Astrocyte (in vitro differentiated cells and primary cell): Measurements from ENCODE around the gene VEGFB. TPM values are rescaled to one million over a fixed set of nuclear protein-coding genes. Genes with fewer than 3 reads are reported as not detected.

Experiments used
- DNase-seq: peaks from one replicate; pipeline ENCODE4 v3.0.0-alpha.2; 2010; ENCODE audit warnings: low read depth
- FAIRE-seq: peaks from 2 replicates; lab custom pipeline; 2011; peaks lifted over from hg19 to GRCh38; lab: Jason Lieb, UNC
- H2AFZ ChIP-seq: 2 replicates; pipeline ENCODE4 v1.6.0; 2012; ENCODE audit warnings: low read depth, low read length, inconsistent platforms
- H3K27ac ChIP-seq: 2 replicates; pipeline ENCODE4 v1.5.1; 2011; ENCODE audit warnings: low read depth, low read length, inconsistent platforms
- H3K27me3 ChIP-seq: 2 replicates; pipeline ENCODE4 v1.6.0; 2011; ENCODE audit warnings: low read length, inconsistent platforms; ENCODE audit not compliant: insufficient read depth
- H3K36me3 ChIP-seq: 2 replicates; pipeline ENCODE4 v1.5.1; 2011; ENCODE audit warnings: low read length, inconsistent platforms; ENCODE audit not compliant: insufficient read depth
- H3K4me1 ChIP-seq: 2 replicates; pipeline ENCODE4 v1.5.1; 2011; ENCODE audit warnings: low read length, inconsistent platforms; ENCODE audit not compliant: insufficient read depth
- H3K4me2 ChIP-seq: 2 replicates; pipeline ENCODE4 v1.6.0; 2012; ENCODE audit warnings: low read length, inconsistent platforms
- H3K4me3 ChIP-seq: 2 replicates; pipeline ENCODE4 v1.5.1; 2011; ENCODE audit warnings: low read depth, mild to moderate bottlenecking, low read length, inconsistent platforms; ENCODE audit not compliant: insufficient read depth
- H3K79me2 ChIP-seq: 2 replicates; pipeline ENCODE4 v1.6.0; 2012; ENCODE audit warnings: mild to moderate bottlenecking, low read length, inconsistent platforms; ENCODE audit not compliant: insufficient read depth
- H3K9ac ChIP-seq: 2 replicates; pipeline ENCODE4 v1.6.0; 2012; ENCODE audit warnings: mild to moderate bottlenecking, low read length, inconsistent platforms
- H3K9me3 ChIP-seq: 2 replicates; pipeline ENCODE4 v1.5.1; 2012; ENCODE audit warnings: low read depth, mild to moderate bottlenecking, low read length, inconsistent platforms; ENCODE audit not compliant: insufficient read depth
- H4K20me1 ChIP-seq: 2 replicates; pipeline ENCODE4 v1.6.0; 2012; ENCODE audit warnings: low read length, inconsistent platforms; ENCODE audit not compliant: insufficient read depth
- H3K27ac Mint-ChIP-seq: one replicate; pipeline ENCODE4 v1.8.0; 2021; ENCODE audit warnings: mild to moderate bottlenecking, mixed read lengths; ENCODE audit not compliant: unreplicated experiment
- H3K27me3 Mint-ChIP-seq: one replicate; pipeline ENCODE4 v1.8.0; 2021; ENCODE audit warnings: low read depth, mixed read lengths; ENCODE audit not compliant: unreplicated experiment
- H3K36me3 Mint-ChIP-seq: one replicate; pipeline ENCODE4 v1.8.0; 2021; ENCODE audit warnings: low read depth, mixed read lengths; ENCODE audit not compliant: unreplicated experiment
- H3K4me1 Mint-ChIP-seq: one replicate; pipeline ENCODE4 v1.8.0; 2021; ENCODE audit warnings: low read depth, mixed read lengths; ENCODE audit not compliant: unreplicated experiment
- H3K4me3 Mint-ChIP-seq: one replicate; pipeline ENCODE4 v1.8.0; 2021; ENCODE audit warnings: mild to moderate bottlenecking, moderate library complexity, mixed read lengths; ENCODE audit not compliant: unreplicated experiment
- H3K9me3 Mint-ChIP-seq: one replicate; pipeline ENCODE4 v1.8.0; 2021; ENCODE audit warnings: mild to moderate bottlenecking, mixed read lengths; ENCODE audit not compliant: unreplicated experiment
- EZH2 ChIP-seq: IDR thresholded peaks from 2 replicates; pipeline ENCODE4 v1.6.1; 2012; ENCODE audit warnings: mild to moderate bottlenecking, low read length, inconsistent platforms; ENCODE audit not compliant: insufficient read depth
- total RNA-seq: library from RNA; stranded (reverse); gene quantifications from 2 replicates; pipeline ENCODE4 v1.2.1, GENCODE V29; 2021
- TF ChIP-seq, protein P1 (sequence below): IDR thresholded peaks from 2 replicates; pipeline ENCODE4 v1.5.1; 2011; ENCODE audit warnings: low read depth, mild to moderate bottlenecking, inconsistent platforms, low read length, moderate library complexity; ENCODE audit not compliant: insufficient read depth

VEGFB gene
- total RNA-seq, 1 donor from 2014 or later = 30.4 TPM

GRCh38 chr11:64185693-64186491 lies 48.5 kb upstream of the VEGFB start, which contains the start of gene STIP1:
STIP1 (plus strand) TSS chr11:64186171; CDS start chr11:64186262, 91 bp downstream.
- peaks cover 17% of the 10 kb centered on the region for H3K4me1 Mint-ChIP-seq
- Histone ChIP-seq H3K27ac (peak within 1 kb of the TSS; percentile 86), H4K20me1 (peaks cover 17% of the 10 kb centered on the region), H3K79me2 (peaks cover 33% of the 10 kb centered on the region), H3K9me3 (no peaks in the 10 kb centered on the region), H3K4me1 (peaks cover 21% of the 10 kb centered on the region), H3K4me3 (peak within 1 kb of the TSS; percentile 70), H2AFZ (peak within 1 kb of the TSS; percentile 76), H3K9ac (peak within 1 kb of the TSS; percentile 90), H3K27me3 (no peaks in the 10 kb centered on the region), H3K4me2 (peak within 1 kb of the TSS; percentile 93), H3K36me3 (peaks cover 5% of the 10 kb centered on the region)
- peak; percentile 100 for DNase-seq
- H3K27me3 Mint-ChIP-seq = no peaks in the 10 kb centered on the region
- peak within 1 kb of the TSS; percentile 93 for H3K27ac Mint-ChIP-seq
- H3K36me3 Mint-ChIP-seq = peaks cover 3% of the 10 kb centered on the region
- no peaks in the 10 kb centered on the region for H3K9me3 Mint-ChIP-seq
- FAIRE-seq = peak; percentile 32
- TF ChIP-seq, protein P1, sequence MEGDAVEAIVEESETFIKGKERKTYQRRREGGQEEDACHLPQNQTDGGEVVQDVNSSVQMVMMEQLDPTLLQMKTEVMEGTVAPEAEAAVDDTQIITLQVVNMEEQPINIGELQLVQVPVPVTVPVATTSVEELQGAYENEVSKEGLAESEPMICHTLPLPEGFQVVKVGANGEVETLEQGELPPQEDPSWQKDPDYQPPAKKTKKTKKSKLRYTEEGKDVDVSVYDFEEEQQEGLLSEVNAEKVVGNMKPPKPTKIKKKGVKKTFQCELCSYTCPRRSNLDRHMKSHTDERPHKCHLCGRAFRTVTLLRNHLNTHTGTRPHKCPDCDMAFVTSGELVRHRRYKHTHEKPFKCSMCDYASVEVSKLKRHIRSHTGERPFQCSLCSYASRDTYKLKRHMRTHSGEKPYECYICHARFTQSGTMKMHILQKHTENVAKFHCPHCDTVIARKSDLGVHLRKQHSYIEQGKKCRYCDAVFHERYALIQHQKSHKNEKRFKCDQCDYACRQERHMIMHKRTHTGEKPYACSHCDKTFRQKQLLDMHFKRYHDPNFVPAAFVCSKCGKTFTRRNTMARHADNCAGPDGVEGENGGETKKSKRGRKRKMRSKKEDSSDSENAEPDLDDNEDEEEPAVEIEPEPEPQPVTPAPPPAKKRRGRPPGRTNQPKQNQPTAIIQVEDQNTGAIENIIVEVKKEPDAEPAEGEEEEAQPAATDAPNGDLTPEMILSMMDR = peak; percentile 19
- TF ChIP-seq EZH2 = no peak
- H3K4me3 Mint-ChIP-seq = peak within 1 kb of the TSS; percentile 96

DNA sequence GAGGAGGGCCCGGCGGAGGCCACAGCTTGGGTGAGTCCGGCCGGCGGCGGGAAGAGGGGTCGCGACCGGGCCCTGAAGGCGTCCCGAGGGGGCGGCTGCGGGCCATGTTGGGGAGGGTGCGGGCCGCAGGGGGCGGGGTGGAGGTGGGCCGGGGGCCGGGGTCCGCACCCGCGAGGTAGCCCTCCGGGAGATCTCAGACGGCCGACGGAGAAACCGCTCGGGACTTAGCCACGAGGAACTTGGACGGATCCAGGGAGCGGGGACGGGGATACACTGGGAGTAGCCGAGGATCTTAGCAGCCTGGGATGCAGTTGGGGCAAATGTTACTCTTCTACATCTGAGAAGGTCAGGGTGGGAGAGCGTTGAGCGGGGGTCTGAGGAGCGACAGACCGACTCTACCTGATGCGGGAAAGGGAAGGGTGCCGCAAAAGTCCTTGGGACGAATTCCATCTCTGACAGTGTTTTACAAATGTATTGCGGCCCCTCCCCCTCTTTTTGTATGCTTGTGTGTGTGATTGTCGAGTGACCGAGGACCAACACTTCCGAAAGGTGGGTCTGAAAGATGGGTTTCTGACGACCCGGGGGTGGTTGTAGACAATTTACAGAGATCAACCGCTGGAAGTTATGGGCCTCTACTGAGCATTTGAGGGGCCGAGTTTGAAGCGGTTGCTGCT lies 47.8 kb upstream of the VEGFB start:
- Histone ChIP-seq H2AFZ (no peak overlapping the region), H3K36me3 (peaks cover 5% of the 10 kb centered on the region), H3K4me1 (peaks cover 13% of the 10 kb centered on the region), H3K27ac (no peak overlapping the region), H3K9me3 (no peaks in the 10 kb centered on the region), H3K4me2 (no peak overlapping the region), H3K79me2 (peaks cover 41% of the 10 kb centered on the region), H3K27me3 (no peaks in the 10 kb centered on the region), H3K9ac (no peak overlapping the region), H4K20me1 (peaks cover 23% of the 10 kb centered on the region), H3K4me3 (no peak overlapping the region)
- Mint-ChIP-seq H3K36me3 (peaks cover 3% of the 10 kb centered on the region), H3K4me3 (no peak overlapping the region), H3K4me1 (peaks cover 12% of the 10 kb centered on the region), H3K27me3 (no peaks in the 10 kb centered on the region), H3K9me3 (no peaks in the 10 kb centered on the region), H3K27ac (no peak overlapping the region)
- TF ChIP-seq, protein P1 = no peak
- no peak for FAIRE-seq
- no peak for DNase-seq
